ENCODE measurements around the gene ARRB1. TPM values are rescaled to one million over a fixed set of nuclear protein-coding genes. Genes with fewer than 3 reads are reported as not detected.

Gene ARRB1
- total and polyA plus RNA-seq, 10 donors = 11.6 to 139 (median 78.1) TPM

- H3K9me3 ChIP-seq = no peaks in the 10 kb centered on the region
- peaks cover 0 to 28% (median 0%) of the 10 kb centered on the region in 6 donors for H3K36me3 ChIP-seq
- no peak for TF ChIP-seq CTCF (IDR thresholded peaks at IDR 0.05 in 8 of 11, conservative IDR thresholded peaks at IDR 0.05 in 3 of 11)
- H3K4me1 ChIP-seq = peaks cover 21 to 94% (median 60%) of the 10 kb centered on the region in 6 donors
- peak overlapping the region; percentile 54 to 83 (median 76) for H3K27ac ChIP-seq
- H3K4me3 ChIP-seq = no peak overlapping the region
- no peak for DNase-seq
- H3K27me3 ChIP-seq (replicated peaks in 1 of 7) = no peaks in the 10 kb centered on the region
- intact Hi-C loops (cut with DNase I; ENCODE audit: low total_unique reads) = no loop called here
- 61 to 73% (median 64%) methylated on average over 8 of the region's 8 CpGs for WGBS, 5 donors
Measured at GRCh38 chr11:75313513-75314272, 37.8 kb downstream of the ARRB1 start.

GRCh38 chr11:75312346-75312745 lies 39.1 kb downstream of the ARRB1 start:
- H3K9me3 ChIP-seq = no peaks in the 10 kb centered on the region
- WGBS, 5 donors = 72 to 83% (median 75%) methylated on average over 2 of the region's 2 CpGs
- peaks cover 0 to 28% (median 0%) of the 10 kb centered on the region in 6 donors for H3K36me3 ChIP-seq
- H3K27me3 ChIP-seq (replicated peaks in 1 of 7) = no peaks in the 10 kb centered on the region
- H3K4me3 ChIP-seq = no peak overlapping the region
- H3K27ac ChIP-seq = peak overlapping the region; percentile 42 to 83 (median 75)
- TF ChIP-seq POLR2A (IDR thresholded peaks at IDR 0.05) (no peak), POLR2AphosphoS5 (IDR thresholded peaks at IDR 0.05) (no peak), CTCF (IDR thresholded peaks at IDR 0.05 in 8 of 11, conservative IDR thresholded peaks at IDR 0.05 in 3 of 11) (no peak)
- peaks cover 21 to 99% (median 64%) of the 10 kb centered on the region in 6 donors for H3K4me1 ChIP-seq
- intact Hi-C loops (cut with DNase I; ENCODE audit: low total_unique reads) = no loop called here
- no peak for DNase-seq

- 63 to 81% (median 69%) methylated on average over 12 to 13 of the region's 13 CpGs for WGBS, 5 donors
- Histone ChIP-seq H3K4me1 (peaks cover 21 to 99% (median 66%) of the 10 kb centered on the region in 6 donors), H3K4me3 (peak overlapping the region in 1 of 8 donors; percentile 35), H3K27ac (peak overlapping the region; percentile 42 to 83 (median 75)), H3K27me3 (replicated peaks in 1 of 7) (no peaks in the 10 kb centered on the region), H3K9me3 (no peaks in the 10 kb centered on the region), H3K36me3 (peaks cover 0 to 27% (median 0%) of the 10 kb centered on the region in 6 donors)
- intact Hi-C loops (cut with DNase I; ENCODE audit: low total_unique reads) = no loop called here
- DNase-seq = no peak
- TF ChIP-seq CTCF (IDR thresholded peaks at IDR 0.05 in 8 of 11, conservative IDR thresholded peaks at IDR 0.05 in 3 of 11) = no peak
- peak; percentile 64 to 71 (median 65) for TF ChIP-seq POLR2AphosphoS5 (IDR thresholded peaks at IDR 0.05)
- no peak for TF ChIP-seq POLR2A (IDR thresholded peaks at IDR 0.05)
Measured at GRCh38 chr11:75311858-75312288, 39.6 kb downstream of the ARRB1 start.

GRCh38 chr11:75308986-75309385 lies 42.5 kb downstream of the ARRB1 start:
- intact Hi-C loops (cut with DNase I; ENCODE audit: low total_unique reads) = no loop called here
- H3K36me3 ChIP-seq = peaks cover 0 to 24% (median 0%) of the 10 kb centered on the region in 6 donors
- WGBS, 5 donors = 85 to 96% (median 90%) methylated on average over 4 of the region's 4 CpGs
- no peaks in the 10 kb centered on the region for H3K9me3 ChIP-seq
- no peak for DNase-seq
- H3K4me3 ChIP-seq = no peak overlapping the region
- H3K4me1 ChIP-seq = peaks cover 14 to 93% (median 59%) of the 10 kb centered on the region in 6 donors
- H3K27me3 ChIP-seq (replicated peaks in 1 of 7) = no peaks in the 10 kb centered on the region
- TF ChIP-seq POLR2AphosphoS5 (IDR thresholded peaks at IDR 0.05) = no peak
- TF ChIP-seq CTCF (IDR thresholded peaks at IDR 0.05 in 8 of 11, conservative IDR thresholded peaks at IDR 0.05 in 3 of 11) = no peak
- TF ChIP-seq POLR2A (IDR thresholded peaks at IDR 0.05) = no peak
- H3K27ac ChIP-seq = peak overlapping the region in 4 of 8 donors; percentile 1 to 40 (median 8)

Measured in spleen (tissue), 11 donors.